Muscle of leg (tissue), 11 donors: ENCODE data around the gene ENTR1. TPM values are rescaled to one million over a fixed set of nuclear protein-coding genes. Genes with fewer than 3 reads are reported as not detected.
"Not testable (repeated sequence)": the region's sequence is repeated elsewhere in the genome, so short reads cannot be mapped to it uniquely, and the experiment has no call there.

Source experiments
- DNase-seq: peaks from one replicate; pipeline ENCODE4 v3.0.0; 2013
- H3K27ac ChIP-seq: one replicate; pipeline ENCODE4 v1.5.1; 2013; ENCODE audit warnings: mild to moderate bottlenecking, low read length, control low read depth
- H3K27me3 ChIP-seq: one replicate; pipeline ENCODE4 v1.6.1; 2013; ENCODE audit warnings: low read length; ENCODE audit not compliant: control insufficient read depth, insufficient read depth
- H3K36me3 ChIP-seq: one replicate; pipeline ENCODE4 v1.6.1; 2013; ENCODE audit warnings: low read length; ENCODE audit not compliant: control insufficient read depth, insufficient read depth
- H3K4me1 ChIP-seq: one replicate; pipeline ENCODE4 v1.6.1; 2013; ENCODE audit warnings: low read length; ENCODE audit not compliant: control insufficient read depth, insufficient read depth
- H3K4me3 ChIP-seq: one replicate; pipeline ENCODE4 v1.5.1; 2013; ENCODE audit warnings: low read length, control low read depth
- H3K9me3 ChIP-seq: replicated peaks from 2 replicates; pipeline ENCODE4 v1.6.1; 2013; ENCODE audit warnings: low read depth, low read length; ENCODE audit not compliant: control insufficient read depth
- WGBS: methylation state at CpG from one replicate; pipeline ENCODE4 v1.1.5; 2013; ENCODE audit warnings: missing lambda C conversion rate; ENCODE audit not compliant: insufficient coverage; 5-methylcytosine and 5-hydroxymethylcytosine counted together
- polyA plus RNA-seq, 8 donors: library from polyadenylated mRNA; unstranded; fragments of 120-200 nt; gene quantifications; one replicate each; pipeline versions ENCODE4 v1.2.1 to v1.2.3, GENCODE V29; 2013; ENCODE audit warnings: inconsistent platforms in 1 of 8, low replicate concordance in 1 of 8; ENCODE audit not compliant: insufficient read length in 8 of 8, insufficient read depth in 1 of 8
- total RNA-seq: library from RNA; stranded (reverse); fragments of 120-200 nt; gene quantifications from one replicate; pipeline ENCODE4 v1.2.4, GENCODE V29; 2013

The ENTR1 gene
- total and polyA plus RNA-seq, 9 donors, result 20.9 to 35.0 (median 32.2) TPM

GRCh38 chr9:136430588-136431234 is 20.3 kb upstream of the ENTR1 start:
- Histone ChIP-seq H3K36me3 (peaks cover 57% of the 10 kb centered on the region), H3K4me1 (no peaks in the 10 kb centered on the region), H3K27ac (no peak overlapping the region), H3K4me3 (no peak overlapping the region), H3K9me3 (no peaks in the 10 kb centered on the region), H3K27me3 (no peaks in the 10 kb centered on the region)
- 93% methylated on average over 17 of the region's 29 CpGs for WGBS
- no peak for DNase-seq

- Histone ChIP-seq H3K27me3 (no peaks in the 10 kb centered on the region), H3K36me3 (peaks cover 55% of the 10 kb centered on the region), H3K4me3 (no peak overlapping the region), H3K27ac (no peak overlapping the region), H3K4me1 (no peaks in the 10 kb centered on the region), H3K9me3 (no peaks in the 10 kb centered on the region)
- DNase-seq, result no peak
- WGBS, result 76% methylated on average over 29 of the region's 32 CpGs
These were observed 19.5 kb upstream of the ENTR1 start for GRCh38 chr9:136429683-136430491.

- 83% methylated on average over 21 of the region's 21 CpGs for WGBS
- Histone ChIP-seq H3K4me1 (no peaks in the 10 kb centered on the region), H3K27ac (no peak overlapping the region), H3K36me3 (peaks cover 58% of the 10 kb centered on the region), H3K27me3 (no peaks in the 10 kb centered on the region), H3K4me3 (no peak overlapping the region), H3K9me3 (no peaks in the 10 kb centered on the region)
- DNase-seq, result no peak
These were observed 18.7 kb upstream of the ENTR1 start for GRCh38 chr9:136429075-136429628.

- WGBS, result 91% methylated on average over 11 of the region's 12 CpGs
These were observed 16.4 kb upstream of the ENTR1 start for GRCh38 chr9:136426787-136427186.

GRCh38 chr9:136425367-136425766 is 15.0 kb upstream of the ENTR1 start:
- not testable (repeated sequence) for H3K27me3 ChIP-seq, DNase-seq, H3K4me3 ChIP-seq, H3K9me3 ChIP-seq, H3K4me1 ChIP-seq, H3K27ac ChIP-seq
- peaks cover 64% of the 10 kb centered on the region for H3K36me3 ChIP-seq
- 83% methylated on average over 4 of the region's 7 CpGs for WGBS

More at GRCh38 chr9:136426787-136427186, 16.4 kb upstream of the ENTR1 start:
- peaks cover 61% of the 10 kb centered on the region for H3K36me3 ChIP-seq
- no peaks in the 10 kb centered on the region for H3K9me3 ChIP-seq
- no peaks in the 10 kb centered on the region for H3K27me3 ChIP-seq
- no peak overlapping the region for H3K27ac ChIP-seq
- no peak overlapping the region for H3K4me3 ChIP-seq
- H3K4me1 ChIP-seq, result no peaks in the 10 kb centered on the region
- DNase-seq, result no peak

GRCh38 chr9:136424750-136425362 is 14.4 kb upstream of the ENTR1 start:
- H3K4me1 ChIP-seq, result no peaks in the 10 kb centered on the region
- WGBS, result 87% methylated on average over 24 of the region's 27 CpGs

GRCh38 chr9:136423432-136424146 is 13.2 kb upstream of the ENTR1 start:
- Histone ChIP-seq H3K36me3 (peaks cover 61% of the 10 kb centered on the region), H3K4me3 (no peak overlapping the region), H3K9me3 (no peaks in the 10 kb centered on the region), H3K27me3 (no peaks in the 10 kb centered on the region), H3K27ac (no peak overlapping the region), H3K4me1 (no peaks in the 10 kb centered on the region)
- no peak for DNase-seq
- 90% methylated on average over 39 of the region's 43 CpGs for WGBS

More at GRCh38 chr9:136424750-136425362, 14.4 kb upstream of the ENTR1 start:
- Histone ChIP-seq H3K27me3 (no peaks in the 10 kb centered on the region), H3K9me3 (no peaks in the 10 kb centered on the region), H3K4me3 (no peak overlapping the region), H3K27ac (no peak overlapping the region), H3K36me3 (peaks cover 63% of the 10 kb centered on the region)
- DNase-seq, result no peak

- WGBS, result 91% methylated on average over 26 of the region's 26 CpGs
- no peak overlapping the region for H3K4me3 ChIP-seq
- no peaks in the 10 kb centered on the region for H3K4me1 ChIP-seq
- H3K27me3 ChIP-seq, result no peaks in the 10 kb centered on the region
- no peak for DNase-seq
- no peaks in the 10 kb centered on the region for H3K9me3 ChIP-seq
- peaks cover 67% of the 10 kb centered on the region for H3K36me3 ChIP-seq
- H3K27ac ChIP-seq, result no peak overlapping the region
These were observed 12.5 kb upstream of the ENTR1 start for GRCh38 chr9:136422876-136423275.

GRCh38 chr9:136421791-136422190 is 11.4 kb upstream of the ENTR1 start:
- H3K27ac ChIP-seq, result no peak overlapping the region
- H3K4me1 ChIP-seq, result no peaks in the 10 kb centered on the region
- peaks cover 75% of the 10 kb centered on the region for H3K36me3 ChIP-seq
- H3K27me3 ChIP-seq, result no peaks in the 10 kb centered on the region
- no peaks in the 10 kb centered on the region for H3K9me3 ChIP-seq
- no peak for DNase-seq
- H3K4me3 ChIP-seq, result no peak overlapping the region
- 94% methylated on average over 18 of the region's 21 CpGs for WGBS
